Mesodermal cell (in vitro differentiated cells): ENCODE data around the gene TPGS2.

Source experiments
- H3K27ac ChIP-seq: 2 replicates; pipeline ENCODE4 v1.7.0; 2013; ENCODE audit warnings: mild to moderate bottlenecking, low read depth, low read length, moderate library complexity; ENCODE audit not compliant: severe bottlenecking
- H3K36me3 ChIP-seq: 2 replicates; pipeline ENCODE4 v1.7.1; 2013; ENCODE audit warnings: mild to moderate bottlenecking, low read length, moderate library complexity; ENCODE audit not compliant: control insufficient read depth, insufficient read depth
- H3K4me1 ChIP-seq: one replicate; pipeline ENCODE4 v1.7.1; 2013; ENCODE audit warnings: mild to moderate bottlenecking, low read length; ENCODE audit not compliant: insufficient read depth, control insufficient read depth, poor library complexity, severe bottlenecking
- H3K4me3 ChIP-seq: 2 replicates; pipeline ENCODE4 v1.7.0; 2013; ENCODE audit warnings: low read length, control low read depth, mild to moderate bottlenecking; ENCODE audit not compliant: insufficient read depth, poor library complexity, severe bottlenecking; ENCODE audit errors: extremely low read depth
- H3K9me3 ChIP-seq: 2 replicates; pipeline ENCODE4 v1.7.1; 2013; ENCODE audit warnings: mild to moderate bottlenecking, low read length, moderate library complexity; ENCODE audit not compliant: control insufficient read depth
- WGBS, 2 experiments: methylation state at CpG; one replicate each; pipeline ENCODE4 v1.1.5; 2013; ENCODE audit warnings: missing lambda C conversion rate in 2 of 2; ENCODE audit not compliant: insufficient coverage in 2 of 2; 5-methylcytosine and 5-hydroxymethylcytosine counted together

Gene TPGS2

DNA sequence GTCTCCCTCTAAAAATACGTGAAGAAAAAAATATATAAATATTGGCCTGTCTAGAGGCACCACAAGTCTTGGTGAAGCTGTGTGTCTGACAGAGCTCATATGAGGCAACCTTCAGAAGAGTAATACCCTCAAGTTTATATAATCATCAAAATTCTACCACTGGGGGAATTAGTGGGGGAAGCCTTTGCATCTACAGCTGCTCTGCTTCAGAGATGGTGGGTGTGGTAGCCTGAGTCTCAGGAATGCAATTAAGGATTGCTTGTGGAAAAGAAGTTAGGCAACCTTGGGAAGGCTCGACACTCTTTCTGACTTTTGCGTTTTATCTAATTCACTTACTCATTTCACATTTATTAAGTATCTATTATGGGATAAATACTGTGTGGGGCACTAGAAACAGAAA is 17.4 kb downstream of the TPGS2 start:
- Histone ChIP-seq H3K4me3 (no peak overlapping the region), H3K4me1 (peaks cover 5% of the 10 kb centered on the region), H3K9me3 (no peaks in the 10 kb centered on the region), H3K36me3 (peaks cover 84% of the 10 kb centered on the region), H3K27ac (no peak overlapping the region)
- no CpG with 5 or more reads among the region's 3 CpGs for WGBS, 2 experiments

- Histone ChIP-seq H3K27ac (no peak overlapping the region), H3K4me3 (no peak overlapping the region), H3K36me3 (peaks cover 86% of the 10 kb centered on the region), H3K4me1 (peaks cover 5% of the 10 kb centered on the region), H3K9me3 (no peaks in the 10 kb centered on the region)
- 27 to 71% methylated on average over 2 of the region's 6 CpGs for WGBS, 2 experiments
Measured at GRCh38 chr18:36809590-36810381, 19.0 kb downstream of the TPGS2 start.

DNA sequence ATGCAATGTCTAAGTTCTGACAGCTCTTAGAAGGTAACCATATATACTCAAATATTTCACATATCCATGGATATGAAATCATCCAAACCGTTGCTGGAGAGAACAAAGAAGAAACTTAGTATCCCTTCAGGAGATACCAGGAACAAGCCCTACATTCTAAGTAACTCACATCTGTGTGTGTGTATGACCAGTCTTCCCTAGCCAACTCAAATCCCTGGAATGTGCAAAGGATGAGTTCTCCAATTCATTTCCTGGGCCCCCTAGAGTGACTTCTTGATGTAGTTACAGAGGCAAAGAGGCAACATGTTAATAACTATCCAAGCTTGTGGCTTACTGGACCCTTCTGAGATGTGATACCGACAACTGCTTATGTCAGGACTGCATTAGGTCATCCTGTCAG is 20.1 kb downstream of the TPGS2 start:
- Histone ChIP-seq H3K27ac (no peak overlapping the region), H3K4me3 (no peak overlapping the region), H3K4me1 (peaks cover 5% of the 10 kb centered on the region), H3K36me3 (peaks cover 86% of the 10 kb centered on the region), H3K9me3 (no peaks in the 10 kb centered on the region)
- WGBS, 2 experiments = 80 to 88% methylated on average over 1 of the region's 2 CpGs

DNA sequence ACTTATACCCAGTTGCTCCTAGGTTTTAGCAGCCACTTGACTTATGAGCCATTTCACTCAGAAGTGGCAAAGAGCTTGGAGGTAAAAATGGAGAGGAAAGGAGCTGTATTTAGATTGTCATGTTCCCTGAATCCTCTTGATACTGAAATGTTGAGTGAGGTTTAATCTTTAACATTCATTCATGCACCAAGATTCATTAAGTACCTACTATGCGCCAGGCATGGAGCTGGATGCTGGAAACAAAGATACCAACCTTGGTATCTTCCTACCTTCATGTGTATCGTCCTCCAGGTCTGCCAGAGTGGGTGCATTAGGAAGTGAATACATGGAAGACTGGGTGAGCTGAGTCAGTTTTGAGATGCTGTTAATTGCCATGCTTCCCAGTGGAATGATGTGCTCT is 23.7 kb downstream of the TPGS2 start:
- 100% methylated on average over 1 of the region's 2 CpGs; no CpG with 5 or more reads in 1 of the 2 experiments for WGBS, 2 experiments
- Histone ChIP-seq H3K4me3 (no peak overlapping the region), H3K9me3 (no peaks in the 10 kb centered on the region), H3K27ac (no peak overlapping the region), H3K36me3 (peaks cover 87% of the 10 kb centered on the region), H3K4me1 (peaks cover 5% of the 10 kb centered on the region)

DNA sequence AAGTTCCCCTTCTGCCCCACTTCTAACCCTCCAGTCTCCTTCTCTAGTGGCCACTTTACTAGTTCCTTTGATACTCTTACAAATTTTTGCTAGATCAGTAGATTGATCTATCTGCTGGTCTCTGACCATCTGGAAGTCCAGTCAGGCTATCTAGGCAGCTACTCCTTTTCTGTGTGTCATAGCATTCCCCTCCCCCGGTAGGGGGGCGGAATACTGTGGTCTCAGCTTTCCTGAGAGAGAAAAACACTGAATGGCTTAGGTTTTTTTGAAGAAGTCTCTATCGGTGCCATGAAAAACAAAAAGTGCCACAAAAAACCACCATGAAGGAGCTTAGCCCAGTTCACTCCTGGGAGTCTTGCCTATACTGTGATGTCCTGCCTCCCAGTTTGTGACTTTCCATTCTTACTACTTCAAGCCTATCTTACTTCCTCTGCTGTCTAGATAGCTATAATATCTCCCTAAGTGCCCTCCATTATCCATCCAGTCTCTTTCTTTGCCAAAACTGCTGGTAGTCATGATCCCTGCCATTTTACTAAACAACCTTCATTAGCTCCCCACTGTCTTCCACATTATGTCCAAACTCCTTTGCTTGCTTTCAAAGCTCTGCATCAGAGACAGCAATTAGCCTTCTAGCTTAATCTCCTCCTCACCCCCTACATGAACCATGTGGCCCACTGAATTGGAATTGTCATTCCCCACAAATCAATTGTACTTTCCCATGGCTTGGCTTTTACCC is 29.9 kb downstream of the TPGS2 start:
- 88% methylated on average over 1 of the region's 3 CpGs; no CpG with 5 or more reads in 1 of the 2 experiments for WGBS, 2 experiments

DNA sequence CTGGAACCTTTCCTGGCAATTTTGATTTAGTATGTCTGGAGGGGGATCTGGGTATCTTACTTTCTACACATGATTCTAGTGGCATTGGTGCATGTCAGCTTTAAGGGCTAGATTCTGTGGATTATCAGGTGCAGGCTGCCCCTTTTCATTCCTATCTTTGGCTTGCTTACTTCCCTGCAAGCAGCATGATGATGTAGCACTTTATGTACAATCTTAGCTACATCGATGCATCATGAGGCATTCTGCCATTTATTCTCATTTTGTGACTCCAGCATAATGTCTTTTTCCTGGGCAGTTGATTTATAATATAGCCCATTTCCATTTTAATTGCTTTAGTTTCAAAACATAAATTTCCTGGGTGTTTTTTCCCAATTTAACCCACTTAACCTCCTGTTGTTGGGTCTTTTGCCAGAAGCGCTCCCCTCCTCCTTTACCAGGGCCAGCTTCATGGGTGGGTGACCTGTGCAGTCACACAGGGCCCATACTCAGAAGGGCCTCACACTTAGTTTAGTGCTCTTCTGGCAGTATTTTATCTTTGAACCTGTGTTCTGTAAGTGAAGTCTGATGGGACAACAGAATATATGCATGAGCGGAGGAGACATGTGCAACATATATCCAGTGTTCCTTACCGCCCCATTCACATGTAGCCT is 36.0 kb downstream of the TPGS2 start:
- Histone ChIP-seq H3K36me3 (peaks cover 77% of the 10 kb centered on the region), H3K4me3 (no peak overlapping the region), H3K9me3 (no peaks in the 10 kb centered on the region), H3K4me1 (no peaks in the 10 kb centered on the region), H3K27ac (no peak overlapping the region)
- 95 to 96% methylated on average over 3 to 4 of the region's 4 CpGs for WGBS, 2 experiments

More for the DNA sequence above, 29.9 kb downstream of the TPGS2 start:
- H3K4me3 ChIP-seq = no peak overlapping the region
- no peaks in the 10 kb centered on the region for H3K9me3 ChIP-seq
- peaks cover 97% of the 10 kb centered on the region for H3K36me3 ChIP-seq
- H3K27ac ChIP-seq = no peak overlapping the region
- H3K4me1 ChIP-seq = no peaks in the 10 kb centered on the region

- no peaks in the 10 kb centered on the region for H3K9me3 ChIP-seq
- 87 to 97% methylated on average over 4 of the region's 4 CpGs for WGBS, 2 experiments
- no peak overlapping the region for H3K27ac ChIP-seq
- peaks cover 24% of the 10 kb centered on the region for H3K36me3 ChIP-seq
- no peak overlapping the region for H3K4me3 ChIP-seq
- peaks cover 7% of the 10 kb centered on the region for H3K4me1 ChIP-seq
Measured at GRCh38 chr18:36786686-36787085, 42.1 kb downstream of the TPGS2 start.

- H3K4me3 ChIP-seq = no peak overlapping the region
- H3K27ac ChIP-seq = no peak overlapping the region
- H3K9me3 ChIP-seq = no peaks in the 10 kb centered on the region
- WGBS, 2 experiments = 85 to 94% methylated on average over 3 of the region's 5 CpGs
- H3K36me3 ChIP-seq = peaks cover 4% of the 10 kb centered on the region
- H3K4me1 ChIP-seq = peaks cover 7% of the 10 kb centered on the region
Measured at GRCh38 chr18:36783792-36784191, 45.0 kb downstream of the TPGS2 start.

GRCh38 chr18:36782710-36783109 is 46.1 kb downstream of the TPGS2 start:
- no peaks in the 10 kb centered on the region for H3K9me3 ChIP-seq
- 81 to 94% methylated on average over 7 to 9 of the region's 9 CpGs for WGBS, 2 experiments
- H3K4me3 ChIP-seq = no peak overlapping the region
- no peak overlapping the region for H3K27ac ChIP-seq
- peaks cover 7% of the 10 kb centered on the region for H3K4me1 ChIP-seq
- H3K36me3 ChIP-seq = peaks cover 4% of the 10 kb centered on the region

GRCh38 chr18:36780748-36781147 is 48.1 kb downstream of the TPGS2 start:
- no peak overlapping the region for H3K27ac ChIP-seq
- H3K9me3 ChIP-seq = no peaks in the 10 kb centered on the region
- H3K36me3 ChIP-seq = no peaks in the 10 kb centered on the region
- H3K4me1 ChIP-seq = no peaks in the 10 kb centered on the region
- no peak overlapping the region for H3K4me3 ChIP-seq
- 67 to 89% methylated on average over 1 of the region's 2 CpGs for WGBS, 2 experiments
